DMS53 treated with DMSO at 0.1 percent for 48 hours (cell line): Measurements from ENCODE around the gene SH3BP2.

Experiments used
- DNase-seq: peaks from one replicate; lab custom pipeline; 2025; ENCODE audit not compliant: unreplicated experiment; lab: John Stamatoyannopoulos, UW

The SH3BP2 gene

DNA sequence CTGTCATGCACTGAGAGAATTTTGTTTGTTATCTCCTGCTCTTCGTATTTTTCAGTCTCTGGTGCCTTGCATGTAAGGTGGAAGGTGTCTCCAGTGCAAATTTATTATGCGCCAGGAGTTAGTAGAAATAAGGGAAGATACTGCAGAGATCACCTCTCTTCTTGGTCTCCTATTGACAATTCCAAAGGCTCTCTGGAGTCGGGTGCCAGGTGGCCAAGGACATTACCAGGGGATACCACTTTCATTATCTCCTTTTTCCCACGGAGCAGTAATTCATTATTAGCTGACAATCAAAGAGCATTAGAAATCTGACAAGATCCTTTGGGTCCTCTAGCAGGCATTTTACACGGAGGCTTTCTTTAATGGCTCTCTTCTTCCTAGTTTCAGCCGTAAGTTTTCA is 76.8 kb downstream of the SH3BP2 start:
- no peak for DNase-seq

GRCh38 chr4:2870082-2870481 is 77.2 kb downstream of the SH3BP2 start:
- no peak for DNase-seq

DNA sequence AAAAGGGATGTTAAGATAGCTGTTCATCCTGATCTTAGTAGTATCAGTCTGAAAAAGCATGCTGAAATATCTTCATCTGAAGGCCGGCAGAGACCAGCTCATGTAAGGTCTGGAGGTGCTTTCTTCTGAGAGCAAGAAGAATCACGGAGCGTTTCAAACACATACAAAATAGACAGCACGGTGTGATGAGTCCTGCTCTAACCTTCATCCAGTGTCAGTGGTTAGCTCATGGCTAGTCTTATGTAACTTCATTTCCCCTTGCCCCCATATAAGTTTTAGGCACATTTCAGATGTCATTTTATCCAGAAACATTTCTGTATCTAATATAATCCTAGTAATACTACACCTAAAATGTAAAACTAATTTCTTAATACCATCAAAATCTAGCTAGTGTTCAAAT is 78.6 kb downstream of the SH3BP2 start:
- no peak for DNase-seq

- DNase-seq: peak; percentile 57
Observed at GRCh38 chr4:2871911-2872310, 79.0 kb downstream of the SH3BP2 start.

- no peak for DNase-seq
Observed at GRCh38 chr4:2873329-2873728, 80.4 kb downstream of the SH3BP2 start.

DNA sequence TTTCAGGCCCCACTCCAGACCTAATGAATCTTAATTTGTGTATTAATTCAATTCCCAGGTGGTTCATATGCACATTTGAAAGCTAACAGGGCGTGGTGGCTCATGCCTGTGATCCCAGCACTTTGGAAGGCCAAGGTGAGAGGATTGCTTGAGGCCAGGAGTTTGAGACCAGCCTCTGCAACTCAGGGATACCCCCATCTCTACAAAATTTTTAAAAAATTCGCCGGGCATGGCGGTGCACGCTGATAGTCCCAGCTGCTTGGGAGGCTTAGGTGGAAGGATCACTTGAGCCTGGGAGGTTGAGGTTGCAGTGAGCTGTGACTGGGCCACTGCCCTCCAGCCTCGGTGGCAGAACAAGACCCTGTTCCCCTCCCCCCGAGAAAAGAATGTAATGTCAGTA is 82.0 kb downstream of the SH3BP2 start:
- DNase-seq: no peak

DNA sequence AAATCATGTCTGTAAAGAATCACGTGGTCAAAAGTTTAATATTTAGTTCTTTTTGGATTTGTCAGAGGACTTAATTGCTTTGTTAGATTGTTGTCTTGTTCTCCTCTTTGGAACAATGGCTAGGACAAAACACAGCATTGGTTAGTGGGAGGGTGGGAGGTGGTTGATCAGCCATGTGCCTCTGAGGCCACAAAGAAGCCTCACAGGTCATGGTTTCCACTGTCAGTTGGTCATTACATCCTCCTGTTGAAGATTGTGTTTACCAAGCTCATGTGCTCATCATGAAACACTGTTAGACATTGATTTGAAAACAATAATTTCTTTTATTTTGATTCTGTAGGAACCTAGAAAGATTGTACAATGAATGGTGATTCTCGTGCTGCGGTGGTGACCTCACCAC is 82.7 kb downstream of the SH3BP2 start:
- DNase-seq: no peak

- DNase-seq: no peak
Observed at GRCh38 chr4:2878346-2878745, 85.5 kb downstream of the SH3BP2 start.

GRCh38 chr4:2879026-2879425 is 86.1 kb downstream of the SH3BP2 start:
- DNase-seq: no peak

DNA sequence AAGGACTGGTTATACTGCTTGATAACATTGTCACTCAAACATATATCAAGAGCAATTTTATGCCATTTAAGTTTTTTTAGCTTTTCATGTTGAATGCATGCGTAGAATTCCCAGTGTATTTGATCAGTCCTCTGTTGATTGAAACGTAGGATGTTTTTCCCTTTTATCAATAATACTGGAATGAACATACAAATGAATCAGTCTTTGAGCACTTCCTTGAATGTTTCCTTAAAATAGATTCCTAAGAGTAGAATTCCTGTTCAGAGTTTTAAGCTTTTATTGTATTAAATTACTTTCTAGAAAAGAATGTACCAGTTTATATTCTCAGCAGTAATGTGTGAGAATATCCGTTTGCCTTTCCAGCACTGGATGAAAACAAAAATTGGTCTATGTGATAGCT is 88.5 kb downstream of the SH3BP2 start:
- DNase-seq: no peak

GRCh38 chr4:2882341-2882740 is 89.5 kb downstream of the SH3BP2 start:
- DNase-seq: no peak

GRCh38 chr4:2886161-2886560 is 93.3 kb downstream of the SH3BP2 start:
- DNase-seq: no peak

DNA sequence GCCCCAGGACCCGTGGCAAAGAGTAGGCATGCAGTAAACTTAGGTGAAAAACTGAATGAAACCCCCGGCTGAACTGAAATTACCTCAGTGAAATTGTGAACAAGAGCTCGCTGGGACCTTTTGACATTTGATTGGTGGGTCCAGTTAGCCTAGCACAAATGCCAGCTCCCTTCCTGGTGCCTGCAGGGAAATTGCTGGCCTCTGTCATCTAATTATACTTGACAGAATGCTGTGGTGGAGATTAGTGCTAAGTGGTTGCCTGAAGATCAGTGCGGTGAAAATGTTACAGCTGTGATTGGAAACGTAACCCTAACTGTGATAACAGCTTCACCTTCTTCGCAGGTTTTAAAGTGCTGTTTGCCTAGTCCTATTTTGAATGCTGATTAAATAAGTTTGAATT is 93.7 kb downstream of the SH3BP2 start:
- DNase-seq: no peak

- no peak for DNase-seq
Observed at GRCh38 chr4:2887343-2887742, 94.5 kb downstream of the SH3BP2 start.

GRCh38 chr4:2888886-2889285 is 96.0 kb downstream of the SH3BP2 start:
- no peak for DNase-seq
